ENCODE measurements around the gene FREM3. TPM values are rescaled to one million over a fixed set of nuclear protein-coding genes. Genes with fewer than 3 reads are reported as not detected.

FREM3 gene
- total RNA-seq, 1 experiment from 2014 or later: not detected

GRCh38 chr4:143559757-143560147, 140.7 kb downstream of the FREM3 start:
- peak; percentile 71 for DNase-seq
- H3K27me3 ChIP-seq (ENCODE audit: low read length): no peaks in the 10 kb centered on the region
- H3K9me2 ChIP-seq (replicated peaks; ENCODE audit: insufficient read depth, low read length): no peaks in the 10 kb centered on the region
- H3K4me1 ChIP-seq (ENCODE audit: low read length): peaks cover 23% of the 10 kb centered on the region
- H3K4me2 ChIP-seq (ENCODE audit: low read depth, low read length, poor library complexity, severe bottlenecking): peak overlapping the region; percentile 65
- H3K79me2 ChIP-seq (ENCODE audit: low read length): peaks cover 19% of the 10 kb centered on the region
- H4K20me1 ChIP-seq (ENCODE audit: insufficient read depth, low read depth, low read length): no peaks in the 10 kb centered on the region
- H3K9me3 ChIP-seq (ENCODE audit: low read length): no peaks in the 10 kb centered on the region
- H3K9ac ChIP-seq (ENCODE audit: low read length): peak overlapping the region; percentile 75
- H3K27ac ChIP-seq (ENCODE audit: low read length): 0 out of 2 replicates have a peak overlapping the region, but pooled peaks have one; percentile 39
- peaks cover 8% of the 10 kb centered on the region; the same call in 1 of the 2 replicates for H3K36me3 ChIP-seq (ENCODE audit: insufficient read depth, low read length)
- H2AFZ ChIP-seq (ENCODE audit: low read length): peak overlapping the region; percentile 79; the same call in 1 of the 2 replicates
- H3K4me3 ChIP-seq (ENCODE audit: low read length): peak overlapping the region; percentile 73

DNA sequence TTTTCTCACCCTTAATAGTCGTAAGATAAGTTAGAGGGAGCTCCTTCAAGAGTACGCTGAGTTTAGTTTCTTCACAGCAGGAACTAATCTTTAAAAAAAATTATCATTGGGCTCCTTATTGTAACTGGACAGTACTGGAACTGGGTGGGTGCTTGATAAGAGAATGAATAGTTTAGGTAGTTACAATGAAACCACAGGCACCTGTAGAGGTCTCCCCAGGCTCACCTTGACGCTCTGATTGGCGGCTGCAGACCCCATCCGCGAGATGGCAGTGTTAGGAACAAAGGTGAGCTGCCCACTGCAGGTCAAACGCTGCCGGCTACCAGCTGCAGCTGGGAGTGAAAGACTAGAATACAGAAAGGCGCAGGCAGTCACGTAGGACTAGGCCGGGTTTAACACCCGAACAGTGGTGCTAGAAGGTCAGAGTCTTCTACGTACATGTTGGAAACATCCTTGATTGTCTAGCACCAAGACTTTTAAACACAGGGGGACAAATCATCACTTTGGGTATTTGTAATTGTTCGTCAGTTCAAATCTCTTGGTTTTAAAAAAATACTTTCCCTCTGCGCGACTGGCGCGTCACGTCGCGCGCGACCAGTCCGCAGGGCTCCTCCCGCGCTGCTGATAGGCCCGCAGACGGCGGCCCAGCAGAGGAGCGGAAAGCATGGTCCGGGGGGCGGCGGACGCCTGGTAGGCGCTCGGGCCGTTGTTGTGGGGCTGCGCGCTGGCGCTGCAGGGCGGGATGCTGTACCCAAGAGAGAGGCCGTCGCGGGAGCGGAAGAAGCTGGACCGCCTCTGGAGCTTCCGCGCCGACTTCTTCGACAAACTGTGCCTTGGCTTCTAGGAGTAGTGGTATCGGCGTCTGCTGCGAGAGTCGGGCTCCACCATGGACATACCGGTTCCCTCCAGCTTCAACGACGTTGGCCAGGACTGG, 141.4 kb downstream of the FREM3 start:
- peak overlapping the region; percentile 79 for H2AFZ ChIP-seq (ENCODE audit: low read length)
- no peaks in the 10 kb centered on the region for H3K27me3 ChIP-seq (ENCODE audit: low read length)
- H4K20me1 ChIP-seq (ENCODE audit: insufficient read depth, low read depth, low read length): no peaks in the 10 kb centered on the region
- peaks cover 29% of the 10 kb centered on the region for H3K4me1 ChIP-seq (ENCODE audit: low read length)
- peaks cover 14% of the 10 kb centered on the region; the same call in 1 of the 2 replicates for H3K36me3 ChIP-seq (ENCODE audit: insufficient read depth, low read length)
- DNase-seq: peak; percentile 94
- H3K4me3 ChIP-seq (ENCODE audit: low read length): peak overlapping the region; percentile 73
- H3K9ac ChIP-seq (ENCODE audit: low read length): peak overlapping the region; percentile 75
- H3K4me2 ChIP-seq (ENCODE audit: low read depth, low read length, poor library complexity, severe bottlenecking): peak overlapping the region; percentile 65
- H3K9me2 ChIP-seq (replicated peaks; ENCODE audit: insufficient read depth, low read length): no peaks in the 10 kb centered on the region
- H3K79me2 ChIP-seq (ENCODE audit: low read length): peaks cover 19% of the 10 kb centered on the region
- peak overlapping the region; percentile 39 for H3K27ac ChIP-seq (ENCODE audit: low read length)
- no peaks in the 10 kb centered on the region for H3K9me3 ChIP-seq (ENCODE audit: low read length)

- Histone ChIP-seq H3K9me2 (replicated peaks; ENCODE audit: insufficient read depth, low read length) (no peaks in the 10 kb centered on the region), H3K4me1 (ENCODE audit: low read length) (peaks cover 35% of the 10 kb centered on the region), H3K4me3 (ENCODE audit: low read length) (peak overlapping the region; percentile 73), H3K27ac (ENCODE audit: low read length) (no peak overlapping the region), H2AFZ (ENCODE audit: low read length) (no peak overlapping the region), H3K9me3 (ENCODE audit: low read length) (no peaks in the 10 kb centered on the region), H3K79me2 (ENCODE audit: low read length) (peaks cover 19% of the 10 kb centered on the region), H3K36me3 (ENCODE audit: insufficient read depth, low read length) (peaks cover 21% of the 10 kb centered on the region), H3K4me2 (ENCODE audit: low read depth, low read length, poor library complexity, severe bottlenecking) (peak overlapping the region; percentile 65), H3K9ac (ENCODE audit: low read length) (peak overlapping the region; percentile 75), H4K20me1 (ENCODE audit: insufficient read depth, low read depth, low read length) (no peaks in the 10 kb centered on the region), H3K27me3 (ENCODE audit: low read length) (no peaks in the 10 kb centered on the region)
- DNase-seq: no peak
These were observed 142.2 kb downstream of the FREM3 start for GRCh38 chr4:143558286-143558685.

- DNase-seq: no peak
- Histone ChIP-seq H3K27ac (ENCODE audit: low read length) (no peak overlapping the region), H3K4me2 (ENCODE audit: low read depth, low read length, poor library complexity, severe bottlenecking) (no peak overlapping the region), H3K9me3 (ENCODE audit: low read length) (no peaks in the 10 kb centered on the region), H2AFZ (ENCODE audit: low read length) (no peak overlapping the region), H3K27me3 (ENCODE audit: low read length) (no peaks in the 10 kb centered on the region), H3K4me3 (ENCODE audit: low read length) (no peak overlapping the region), H3K9me2 (replicated peaks; ENCODE audit: insufficient read depth, low read length) (no peaks in the 10 kb centered on the region), H3K4me1 (ENCODE audit: low read length) (peaks cover 35% of the 10 kb centered on the region), H3K79me2 (ENCODE audit: low read length) (peaks cover 28% of the 10 kb centered on the region), H3K36me3 (ENCODE audit: insufficient read depth, low read length) (peaks cover 45% of the 10 kb centered on the region), H3K9ac (ENCODE audit: low read length) (no peak overlapping the region), H4K20me1 (ENCODE audit: insufficient read depth, low read depth, low read length) (peaks cover 11% of the 10 kb centered on the region; the same call in 1 of the 2 replicates)
These were observed 144.8 kb downstream of the FREM3 start for GRCh38 chr4:143555676-143556075.

DNA sequence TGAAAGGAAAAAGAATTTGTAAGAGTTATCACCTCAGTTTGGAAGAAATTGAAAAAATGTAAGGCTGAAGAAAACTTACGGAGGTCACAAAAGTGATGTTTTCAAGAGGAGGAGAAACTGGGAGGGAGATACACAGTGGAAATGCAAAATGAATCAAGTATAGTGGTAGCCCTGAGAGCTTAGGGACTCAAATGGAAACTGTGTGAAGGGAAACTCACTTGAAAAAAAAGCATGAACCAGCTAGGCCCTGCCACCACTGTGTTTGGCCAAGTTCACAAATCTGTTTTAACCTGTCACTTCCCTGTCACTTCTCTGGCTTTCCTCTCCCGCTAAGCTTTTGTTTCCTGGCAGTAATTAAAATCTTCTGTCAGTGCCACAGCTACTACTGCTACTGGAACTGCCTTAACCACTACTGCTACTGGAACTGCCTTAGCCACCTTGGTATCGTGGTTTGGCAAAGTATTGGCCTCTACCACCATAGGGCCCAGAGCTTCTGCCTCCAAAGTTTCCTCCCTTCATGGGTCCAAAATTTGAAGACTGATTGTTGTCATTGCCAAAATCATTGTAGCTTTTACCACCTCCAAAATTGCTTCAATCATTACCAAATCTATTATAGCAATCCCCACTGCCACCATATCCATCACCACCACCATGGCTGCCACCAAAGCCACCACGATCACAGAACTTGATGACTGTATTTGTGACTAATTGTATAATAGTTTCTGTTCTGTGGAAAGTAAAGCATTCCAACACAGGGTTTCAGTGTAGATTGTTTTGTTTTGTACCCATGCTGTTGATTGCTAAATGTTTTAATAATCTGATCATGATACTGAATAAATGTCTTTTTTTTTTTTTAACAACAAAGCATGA, 145.5 kb downstream of the FREM3 start:
- no peak overlapping the region for H3K4me3 ChIP-seq (ENCODE audit: low read length)

GRCh38 chr4:143549928-143550327, 150.5 kb downstream of the FREM3 start:
- Histone ChIP-seq H3K27me3 (ENCODE audit: low read length) (no peaks in the 10 kb centered on the region), H3K4me3 (ENCODE audit: low read length) (no peak overlapping the region), H3K4me2 (ENCODE audit: low read depth, low read length, poor library complexity, severe bottlenecking) (no peak overlapping the region), H3K36me3 (ENCODE audit: insufficient read depth, low read length) (peaks cover 90% of the 10 kb centered on the region), H3K9me3 (ENCODE audit: low read length) (no peaks in the 10 kb centered on the region), H2AFZ (ENCODE audit: low read length) (no peak overlapping the region), H4K20me1 (ENCODE audit: insufficient read depth, low read depth, low read length) (peaks cover 21% of the 10 kb centered on the region), H3K79me2 (ENCODE audit: low read length) (peaks cover 53% of the 10 kb centered on the region), H3K9me2 (replicated peaks; ENCODE audit: insufficient read depth, low read length) (no peaks in the 10 kb centered on the region), H3K4me1 (ENCODE audit: low read length) (peaks cover 23% of the 10 kb centered on the region), H3K27ac (ENCODE audit: low read length) (no peak overlapping the region), H3K9ac (ENCODE audit: low read length) (no peak overlapping the region)
- DNase-seq: peak; percentile 60

More for the DNA sequence above, 145.5 kb downstream of the FREM3 start:
- peak; percentile 54 for DNase-seq
- Histone ChIP-seq H3K9me2 (replicated peaks; ENCODE audit: insufficient read depth, low read length) (no peaks in the 10 kb centered on the region), H3K9ac (ENCODE audit: low read length) (no peak overlapping the region), H3K79me2 (ENCODE audit: low read length) (peaks cover 26% of the 10 kb centered on the region), H2AFZ (ENCODE audit: low read length) (no peak overlapping the region), H3K36me3 (ENCODE audit: insufficient read depth, low read length) (peaks cover 51% of the 10 kb centered on the region), H3K4me2 (ENCODE audit: low read depth, low read length, poor library complexity, severe bottlenecking) (no peak overlapping the region), H4K20me1 (ENCODE audit: insufficient read depth, low read depth, low read length) (peaks cover 11% of the 10 kb centered on the region; the same call in 1 of the 2 replicates), H3K9me3 (ENCODE audit: low read length) (no peaks in the 10 kb centered on the region), H3K4me1 (ENCODE audit: low read length) (peaks cover 28% of the 10 kb centered on the region), H3K27me3 (ENCODE audit: low read length) (no peaks in the 10 kb centered on the region), H3K27ac (ENCODE audit: low read length) (peak overlapping the region; percentile 39; the same call in 1 of the 2 replicates)

GRCh38 chr4:143539670-143540023, 160.8 kb downstream of the FREM3 start:
- Histone ChIP-seq H4K20me1 (ENCODE audit: insufficient read depth, low read depth, low read length) (no peaks in the 10 kb centered on the region), H3K9me2 (replicated peaks; ENCODE audit: insufficient read depth, low read length) (no peaks in the 10 kb centered on the region), H3K4me3 (ENCODE audit: low read length) (no peak overlapping the region), H3K36me3 (ENCODE audit: insufficient read depth, low read length) (peaks cover 92% of the 10 kb centered on the region), H3K9me3 (ENCODE audit: low read length) (no peaks in the 10 kb centered on the region), H3K4me2 (ENCODE audit: low read depth, low read length, poor library complexity, severe bottlenecking) (no peak overlapping the region), H3K9ac (ENCODE audit: low read length) (no peak overlapping the region), H2AFZ (ENCODE audit: low read length) (no peak overlapping the region), H3K27me3 (ENCODE audit: low read length) (no peaks in the 10 kb centered on the region), H3K27ac (ENCODE audit: low read length) (no peak overlapping the region), H3K4me1 (ENCODE audit: low read length) (0 out of 2 replicates have a peak, but pooled peaks cover 2% of the 10 kb centered on the region), H3K79me2 (ENCODE audit: low read length) (peaks cover 58% of the 10 kb centered on the region)
- DNase-seq: no peak
